BE2C (cell line): ENCODE data around the gene SLC25A21.
"Not testable (repeated sequence)": the region's sequence is repeated elsewhere in the genome, so short reads cannot be mapped to it uniquely, and the experiment has no call there.

Source experiments
- DNase-seq: peaks from one replicate; pipeline ENCODE4 v3.0.0-alpha.2; 2020
- H3K27me3 ChIP-seq: fragments of 250-450 bp; sonication (Bioruptor Pico); 2 replicates; pipeline ENCODE4 v1.5.1; 2020; ENCODE audit warnings: mild to moderate bottlenecking
- H3K36me3 ChIP-seq: fragments of 250-450 bp; sonication (Bioruptor Pico); 2 replicates; pipeline ENCODE4 v1.5.1; 2020; ENCODE audit warnings: mild to moderate bottlenecking
- H3K4me1 ChIP-seq: fragments of 250-450 bp; sonication (Bioruptor Pico); 2 replicates; pipeline ENCODE4 v1.5.1; 2020
- H3K4me3 ChIP-seq: 2 replicates; pipeline ENCODE4 v1.5.1; 2011; ENCODE audit warnings: low read depth, low read length
- H3K9me3 ChIP-seq: fragments of 250-450 bp; sonication (Bioruptor Pico); 2 replicates; pipeline ENCODE4 v1.5.1; 2020
- TF ChIP-seq, protein P1 (sequence below): IDR thresholded peaks from 2 replicates; pipeline ENCODE4 v1.5.1; 2012; ENCODE audit warnings: mild to moderate bottlenecking, low read depth, low read length

The SLC25A21 gene

DNA sequence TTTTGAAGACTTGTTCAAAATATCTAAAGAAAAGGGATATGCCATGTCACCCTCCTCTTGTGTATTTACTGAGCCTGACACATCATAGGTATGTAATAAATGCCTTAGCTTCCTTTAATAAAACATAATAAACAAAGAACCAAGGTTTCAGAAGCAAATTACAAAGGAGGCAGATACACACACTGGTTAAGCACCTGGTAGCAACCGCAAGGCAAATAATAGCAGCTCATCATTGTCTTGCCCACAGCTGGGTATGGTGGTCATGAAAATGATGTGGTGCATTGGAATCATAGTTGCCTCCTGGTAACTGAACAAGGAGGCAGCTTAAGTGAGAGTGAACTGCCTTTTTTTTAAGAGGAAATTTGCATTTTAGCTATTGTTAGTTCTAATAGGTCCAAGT is 471.8 kb downstream of the SLC25A21 start:
- Histone ChIP-seq H3K36me3 (no peaks in the 10 kb centered on the region), H3K4me3 (no peak overlapping the region), H3K27me3 (peaks cover 2% of the 10 kb centered on the region; the same call in 1 of the 2 replicates), H3K4me1 (no peaks in the 10 kb centered on the region), H3K9me3 (no peaks in the 10 kb centered on the region)
- DNase-seq: no peak
- TF ChIP-seq, protein P1, sequence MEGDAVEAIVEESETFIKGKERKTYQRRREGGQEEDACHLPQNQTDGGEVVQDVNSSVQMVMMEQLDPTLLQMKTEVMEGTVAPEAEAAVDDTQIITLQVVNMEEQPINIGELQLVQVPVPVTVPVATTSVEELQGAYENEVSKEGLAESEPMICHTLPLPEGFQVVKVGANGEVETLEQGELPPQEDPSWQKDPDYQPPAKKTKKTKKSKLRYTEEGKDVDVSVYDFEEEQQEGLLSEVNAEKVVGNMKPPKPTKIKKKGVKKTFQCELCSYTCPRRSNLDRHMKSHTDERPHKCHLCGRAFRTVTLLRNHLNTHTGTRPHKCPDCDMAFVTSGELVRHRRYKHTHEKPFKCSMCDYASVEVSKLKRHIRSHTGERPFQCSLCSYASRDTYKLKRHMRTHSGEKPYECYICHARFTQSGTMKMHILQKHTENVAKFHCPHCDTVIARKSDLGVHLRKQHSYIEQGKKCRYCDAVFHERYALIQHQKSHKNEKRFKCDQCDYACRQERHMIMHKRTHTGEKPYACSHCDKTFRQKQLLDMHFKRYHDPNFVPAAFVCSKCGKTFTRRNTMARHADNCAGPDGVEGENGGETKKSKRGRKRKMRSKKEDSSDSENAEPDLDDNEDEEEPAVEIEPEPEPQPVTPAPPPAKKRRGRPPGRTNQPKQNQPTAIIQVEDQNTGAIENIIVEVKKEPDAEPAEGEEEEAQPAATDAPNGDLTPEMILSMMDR: no peak

DNA sequence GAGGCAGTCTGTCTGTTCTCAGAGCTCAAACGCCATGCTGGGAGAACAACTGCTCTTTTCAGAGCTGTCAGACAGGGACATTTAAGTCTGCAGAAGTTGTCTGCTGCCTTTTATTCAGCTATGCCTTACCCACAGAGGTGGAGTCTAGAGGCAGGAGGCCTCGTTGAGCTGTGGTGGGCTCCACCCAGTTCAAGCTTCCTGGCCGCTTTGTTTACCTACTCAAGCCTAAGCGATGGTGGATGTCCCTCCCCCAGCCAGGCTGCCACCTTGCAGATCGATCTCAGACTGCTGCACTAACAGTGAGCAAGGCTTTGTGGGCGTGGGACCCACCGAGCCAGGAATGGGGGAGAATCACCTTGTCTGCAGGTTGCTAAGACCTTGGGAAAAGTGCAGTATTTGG is 473.0 kb downstream of the SLC25A21 start:
- not testable (repeated sequence) for H3K9me3 ChIP-seq, H3K27me3 ChIP-seq, H3K4me3 ChIP-seq, H3K36me3 ChIP-seq, DNase-seq, H3K4me1 ChIP-seq

DNA sequence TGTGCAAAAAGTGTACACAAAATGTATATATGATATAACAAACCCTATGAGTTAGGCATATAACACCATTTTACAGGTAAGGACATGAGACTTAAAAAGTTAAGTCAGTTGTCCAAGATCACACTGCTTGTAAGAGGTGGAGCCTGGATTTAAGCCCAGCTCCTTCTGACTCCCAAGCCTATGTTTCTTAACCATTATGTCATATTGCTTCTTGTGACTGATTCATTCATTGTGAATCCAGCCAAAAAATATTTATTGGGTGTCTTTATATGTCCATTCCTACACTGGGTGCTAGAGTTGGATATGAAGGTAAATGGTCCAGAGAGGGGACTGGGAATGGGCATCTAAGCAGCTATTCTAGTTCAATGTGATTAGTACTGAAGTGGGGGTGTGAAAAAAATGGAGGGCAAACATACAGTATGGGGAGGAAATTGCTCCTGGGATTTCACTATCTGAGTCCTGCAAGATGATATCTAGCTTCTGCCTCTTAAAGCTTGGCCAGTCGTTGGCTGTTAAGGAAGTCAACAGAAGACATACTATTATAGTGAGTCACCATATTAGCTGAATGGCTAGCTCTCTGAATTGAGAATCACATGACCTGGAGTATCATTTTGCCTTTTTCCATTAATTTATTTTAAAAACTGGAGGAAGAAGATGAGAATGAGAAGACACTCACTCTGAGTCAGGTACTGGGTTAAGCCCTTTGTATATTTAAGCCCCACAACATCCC is 481.9 kb downstream of the SLC25A21 start:
- TF ChIP-seq, protein P1: no peak
- no peaks in the 10 kb centered on the region for H3K4me1 ChIP-seq
- no peak overlapping the region for H3K4me3 ChIP-seq
- H3K27me3 ChIP-seq: peaks cover 3% of the 10 kb centered on the region
- DNase-seq: no peak
- H3K36me3 ChIP-seq: no peaks in the 10 kb centered on the region
- no peaks in the 10 kb centered on the region for H3K9me3 ChIP-seq

DNA sequence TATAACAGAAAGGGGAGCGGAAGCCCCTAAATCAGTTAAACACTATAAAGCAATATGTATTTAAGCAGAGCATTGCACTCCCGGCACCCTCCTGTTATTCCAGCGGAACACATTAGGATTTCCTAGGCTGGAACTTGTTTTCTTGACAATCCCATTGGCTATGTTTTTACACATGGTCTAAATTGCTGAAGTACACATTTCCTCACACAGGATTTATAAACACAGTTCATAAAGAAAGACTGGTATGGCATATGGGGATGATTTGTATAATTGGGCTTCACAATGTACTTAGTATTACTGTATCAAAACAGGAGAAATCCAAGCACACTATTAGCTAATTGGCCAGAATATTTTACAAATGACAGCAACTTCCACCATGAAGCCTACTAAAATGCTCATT is 487.5 kb downstream of the SLC25A21 start:
- H3K4me1 ChIP-seq: no peaks in the 10 kb centered on the region
- no peaks in the 10 kb centered on the region for H3K36me3 ChIP-seq
- peaks cover 9% of the 10 kb centered on the region for H3K27me3 ChIP-seq
- H3K9me3 ChIP-seq: no peaks in the 10 kb centered on the region
- TF ChIP-seq, protein P1: no peak
- DNase-seq: no peak
- no peak overlapping the region for H3K4me3 ChIP-seq

DNA sequence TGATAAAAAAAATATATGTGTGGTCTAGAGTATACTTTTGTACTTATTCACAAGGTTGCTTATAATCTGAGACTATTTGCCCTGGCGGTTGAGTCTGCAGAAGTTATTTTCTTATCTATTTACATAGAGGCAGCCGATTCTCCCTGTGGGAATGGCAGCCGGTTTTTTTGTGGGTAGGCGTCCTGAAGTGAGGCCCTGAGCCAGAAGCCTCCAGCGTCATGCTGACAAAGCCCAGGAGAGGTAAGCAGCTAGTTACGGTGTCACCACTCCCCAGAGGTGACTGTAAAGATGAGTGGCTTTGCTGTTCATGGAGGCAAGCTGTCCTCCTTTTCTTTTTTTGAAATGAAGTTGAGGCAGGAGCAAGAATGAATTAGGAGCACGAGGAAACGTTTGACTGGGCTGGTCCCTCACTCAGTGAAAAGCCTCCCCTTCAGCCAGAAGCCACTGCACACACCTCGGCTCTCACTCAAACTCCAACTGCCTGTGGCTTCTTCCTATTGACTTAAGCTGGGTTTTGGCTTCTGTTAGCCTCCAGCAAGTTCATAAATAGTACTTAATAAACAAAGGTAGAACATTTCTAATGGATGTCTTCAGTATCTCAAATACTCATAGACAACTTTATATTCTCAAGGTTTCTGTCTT is 489.2 kb downstream of the SLC25A21 start:
- H3K4me3 ChIP-seq: no peak overlapping the region
- H3K9me3 ChIP-seq: no peaks in the 10 kb centered on the region
- no peak for DNase-seq
- TF ChIP-seq, protein P1: no peak
- peaks cover 15% of the 10 kb centered on the region for H3K27me3 ChIP-seq
- H3K36me3 ChIP-seq: no peaks in the 10 kb centered on the region
- no peaks in the 10 kb centered on the region for H3K4me1 ChIP-seq

GRCh38 chr14:36682338-36682737 is 490.1 kb downstream of the SLC25A21 start:
- TF ChIP-seq, protein P1: no peak
- Histone ChIP-seq H3K4me3 (no peak overlapping the region), H3K36me3 (no peaks in the 10 kb centered on the region), H3K4me1 (no peaks in the 10 kb centered on the region), H3K9me3 (no peaks in the 10 kb centered on the region), H3K27me3 (peaks cover 24% of the 10 kb centered on the region)
- no peak for DNase-seq
